Iris pigment epithelial cell (primary cell): ENCODE data around the gene TYMS.
A peak's percentile ranks its signal among the peaks of the same experiment; 100 is the strongest.

Experiments
- DNase-seq: peaks from one replicate; pipeline ENCODE4 v3.0.0-alpha.2; 2011; ENCODE audit warnings: low read depth

Gene TYMS

GRCh38 chr18:647304-647703, 10.1 kb upstream of the TYMS start:
- no peak for DNase-seq

- DNase-seq, result no peak
Observed at GRCh38 chr18:649341-649740, 8.1 kb upstream of the TYMS start.

GRCh38 chr18:650428-650858, 7.0 kb upstream of the TYMS start:
- DNase-seq, result no peak

- no peak for DNase-seq
Observed at GRCh38 chr18:652131-652530, 5.3 kb upstream of the TYMS start.

GRCh38 chr18:653512-653911, 3.9 kb upstream of the TYMS start:
- DNase-seq, result no peak

GRCh38 chr18:654601-655000, 2.9 kb upstream of the TYMS start:
- DNase-seq, result no peak

- DNase-seq, result no peak
Observed at GRCh38 chr18:655445-655844, 2.0 kb upstream of the TYMS start.

GRCh38 chr18:658001-658946, 821 bp downstream of the TYMS start:
- peak; percentile 90 for DNase-seq

DNA sequence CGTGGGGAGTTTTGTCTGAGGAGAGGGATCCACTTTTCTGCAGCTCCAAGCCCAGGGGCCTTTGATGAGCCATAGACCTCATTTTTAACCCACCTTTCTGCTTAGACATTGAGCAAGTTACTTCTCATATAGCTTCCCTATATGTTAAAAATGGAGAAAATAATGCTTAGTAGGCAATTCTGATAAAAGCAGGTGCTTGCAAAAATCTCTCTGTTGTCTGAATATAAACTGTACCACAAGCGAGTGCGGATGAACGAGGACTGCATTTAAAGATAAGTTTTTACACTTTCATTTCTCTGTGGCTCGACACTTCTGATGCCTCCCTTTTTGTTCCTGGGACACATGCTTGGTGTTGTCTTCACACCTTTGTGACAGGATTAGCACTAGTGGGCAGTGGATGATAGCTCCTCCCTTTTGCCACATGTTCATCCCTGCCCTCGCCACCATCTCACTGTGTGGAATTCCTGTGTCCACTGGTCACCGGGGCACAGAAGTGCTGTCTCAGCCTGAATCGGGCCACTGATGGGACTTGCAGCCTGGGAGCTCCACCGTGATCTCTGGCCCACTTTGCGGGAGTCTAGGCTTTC, 1.6 kb downstream of the TYMS start:
- no peak for DNase-seq

- DNase-seq, result no peak
Observed at GRCh38 chr18:659597-659996, 2.1 kb downstream of the TYMS start.

DNA sequence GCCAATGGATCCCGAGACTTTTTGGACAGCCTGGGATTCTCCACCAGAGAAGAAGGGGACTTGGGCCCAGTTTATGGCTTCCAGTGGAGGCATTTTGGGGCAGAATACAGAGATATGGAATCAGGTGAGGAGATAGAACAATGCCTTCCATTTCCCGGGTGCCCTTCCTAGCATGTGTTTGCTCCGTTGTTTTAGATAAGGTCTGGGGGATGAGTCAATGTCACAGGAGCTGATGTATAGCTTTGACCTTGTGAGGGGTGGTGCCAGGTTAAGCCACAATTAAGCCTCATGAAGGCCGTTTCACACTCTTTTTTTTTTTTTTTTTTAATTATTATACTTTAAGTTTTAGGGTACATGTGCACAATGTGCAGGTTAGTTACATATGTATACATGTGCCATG, 4.7 kb downstream of the TYMS start:
- no peak for DNase-seq

DNA sequence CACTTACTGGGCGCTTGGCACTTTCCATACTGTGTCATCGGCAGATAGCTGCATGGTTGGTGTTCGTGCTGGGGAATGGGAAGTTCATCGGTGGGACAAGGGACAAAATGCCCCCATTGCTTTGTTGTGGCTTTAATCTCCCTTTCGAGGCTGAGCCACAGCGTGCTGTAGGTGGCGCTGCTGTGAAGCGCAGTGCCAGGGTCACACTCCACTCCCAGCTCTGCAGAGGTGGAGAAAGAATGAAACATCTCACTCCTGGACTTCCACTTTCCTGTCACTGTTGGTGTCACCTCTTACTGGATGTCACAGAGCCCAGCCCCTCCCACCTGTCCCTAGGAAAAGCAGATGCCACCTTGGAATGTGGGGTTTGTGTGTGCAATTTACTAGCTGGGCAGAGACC, 8.7 kb downstream of the TYMS start:
- DNase-seq, result no peak

- DNase-seq, result no peak
Observed at GRCh38 chr18:666628-667027, 9.2 kb downstream of the TYMS start.

DNA sequence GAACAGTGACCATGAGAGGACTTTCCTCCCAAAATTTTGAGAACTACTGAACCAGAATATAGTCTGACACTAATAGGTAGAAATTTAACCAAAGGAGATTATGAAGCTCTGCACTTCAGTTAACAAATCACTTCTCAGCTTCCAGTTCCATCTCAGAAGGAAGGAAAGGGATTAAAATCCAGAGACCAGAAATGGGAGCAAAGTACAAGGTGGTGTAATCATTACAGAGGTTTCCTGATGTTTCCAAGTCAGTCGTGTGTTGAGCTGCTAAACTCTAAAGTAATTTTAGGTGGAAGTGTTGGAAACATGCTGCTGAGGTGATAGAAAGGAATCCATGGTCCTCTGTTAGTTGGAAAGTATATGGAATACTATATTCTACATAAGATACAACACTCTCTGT, 10.8 kb downstream of the TYMS start:
- DNase-seq, result no peak

- DNase-seq, result no peak
Observed at GRCh38 chr18:669077-669476, 11.6 kb downstream of the TYMS start.

GRCh38 chr18:670522-670921, 13.1 kb downstream of the TYMS start:
- DNase-seq, result no peak

DNA sequence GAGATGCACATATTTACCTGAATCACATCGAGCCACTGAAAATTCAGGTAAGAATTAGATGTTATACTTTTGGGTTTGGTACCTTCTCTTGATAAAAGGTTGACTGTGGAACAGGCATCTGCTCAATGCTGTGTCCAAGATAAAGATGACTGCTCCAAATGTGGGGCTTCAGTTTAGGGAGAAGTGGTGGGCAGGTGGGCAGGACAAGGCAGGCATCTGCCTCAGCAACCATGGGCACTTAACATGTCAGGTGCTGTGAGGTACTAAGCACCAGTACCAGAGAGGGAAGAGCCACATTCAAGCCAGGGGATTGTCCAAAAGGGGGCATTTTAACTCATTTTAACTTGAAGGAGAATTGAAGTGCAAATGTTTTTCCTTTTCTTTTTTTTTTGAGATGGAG, 14.0 kb downstream of the TYMS start:
- DNase-seq, result no peak

DNA sequence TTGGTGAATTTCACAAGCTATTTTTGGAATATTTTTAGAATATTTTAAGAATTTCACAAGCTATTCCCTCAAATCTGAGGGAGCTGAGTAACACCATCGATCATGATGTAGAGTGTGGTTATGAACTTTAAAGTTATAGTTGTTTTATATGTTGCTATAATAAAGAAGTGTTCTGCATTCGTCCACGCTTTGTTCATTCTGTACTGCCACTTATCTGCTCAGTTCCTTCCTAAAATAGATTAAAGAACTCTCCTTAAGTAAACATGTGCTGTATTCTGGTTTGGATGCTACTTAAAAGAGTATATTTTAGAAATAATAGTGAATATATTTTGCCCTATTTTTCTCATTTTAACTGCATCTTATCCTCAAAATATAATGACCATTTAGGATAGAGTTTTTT, 15.9 kb downstream of the TYMS start:
- no peak for DNase-seq

- no peak for DNase-seq
Observed at GRCh38 chr18:673769-674168, 16.3 kb downstream of the TYMS start.

DNA sequence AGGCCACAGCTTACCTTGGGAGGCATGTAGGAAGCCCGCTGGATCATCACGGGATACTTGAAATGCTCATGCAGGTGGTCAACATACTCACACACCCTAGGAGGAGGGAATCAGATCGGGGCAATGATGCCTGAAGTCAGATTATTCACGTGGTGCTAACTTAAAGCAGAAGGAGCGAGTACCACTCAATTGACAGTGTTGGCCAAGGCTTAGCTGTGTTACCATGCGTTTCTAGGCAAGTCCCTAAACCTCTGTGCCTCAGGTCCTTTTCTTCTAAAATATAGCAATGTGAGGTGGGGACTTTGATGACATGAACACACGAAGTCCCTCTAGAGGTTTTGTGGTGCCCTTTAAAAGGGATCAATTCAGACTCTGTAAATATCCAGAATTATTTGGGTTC, 17.9 kb downstream of the TYMS start:
- no peak for DNase-seq

- DNase-seq, result no peak
Observed at GRCh38 chr18:676069-676468, 18.6 kb downstream of the TYMS start.

DNA sequence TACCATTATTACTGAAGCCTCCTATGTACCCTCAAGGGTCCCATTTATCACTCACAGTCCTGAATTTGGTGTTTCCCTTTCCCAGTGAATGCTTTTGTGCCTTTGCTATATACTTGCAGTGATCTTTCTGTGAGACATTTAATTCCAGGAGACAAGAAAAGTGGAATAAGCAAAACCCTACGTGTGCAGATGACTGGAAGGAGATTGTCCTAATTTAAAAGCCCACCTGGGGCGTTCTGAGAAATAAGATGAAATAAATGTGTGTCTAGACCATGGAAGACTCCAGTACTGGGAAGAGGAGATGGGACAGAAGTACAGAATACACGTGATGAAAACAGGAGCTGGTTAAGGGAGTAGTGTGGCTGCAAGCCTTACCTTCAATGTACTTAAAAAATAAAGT, 19.3 kb downstream of the TYMS start:
- DNase-seq, result no peak

DNA sequence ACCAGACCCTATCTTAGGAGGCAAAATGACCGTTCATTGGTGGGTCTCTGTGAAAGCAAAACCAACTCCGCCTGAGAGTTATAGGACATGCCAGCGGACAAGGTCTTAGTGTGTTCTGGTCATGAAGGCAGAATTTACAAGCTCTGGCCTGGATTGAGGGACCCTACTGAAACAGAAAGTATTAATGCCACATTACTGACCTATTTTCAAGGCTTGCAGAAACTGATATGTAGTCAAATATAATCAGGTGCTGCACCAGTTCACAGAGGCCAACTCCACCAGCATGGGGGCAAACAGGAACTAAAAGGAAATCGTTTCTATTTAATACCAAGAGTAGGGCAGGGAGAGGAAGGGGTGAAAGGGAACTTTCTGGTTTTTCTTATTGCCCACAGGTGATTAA, 19.7 kb downstream of the TYMS start:
- DNase-seq, result no peak

DNA sequence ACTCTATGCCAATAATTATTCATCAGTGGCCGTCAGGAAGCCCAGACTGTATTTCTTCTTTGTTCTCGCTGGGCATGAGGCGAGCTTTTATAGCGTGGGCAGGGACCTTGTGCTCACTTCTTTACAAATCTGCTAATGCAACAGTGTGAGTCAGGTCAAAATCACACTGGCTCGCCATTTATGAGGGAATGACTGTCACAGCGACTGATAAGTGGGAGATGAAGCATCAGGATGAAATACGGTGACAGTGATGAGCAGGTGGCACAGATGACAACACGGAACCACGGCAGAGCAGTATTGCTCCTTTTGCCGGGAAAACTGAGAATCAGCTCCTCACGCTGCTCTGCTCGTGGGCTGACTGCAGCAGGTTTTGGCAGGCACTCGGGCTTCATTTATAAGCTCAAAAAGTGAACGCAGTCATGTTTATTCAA, 20.5 kb downstream of the TYMS start:
- DNase-seq, result no peak
